GM12801 (cell line): ENCODE measurements around the gene MAML2.

Experiments
- TF ChIP-seq, protein P1 (sequence below): IDR thresholded peaks from one replicate; pipeline ENCODE4 v1.5.1; 2011; ENCODE audit warnings: control low read depth; ENCODE audit not compliant: insufficient read length; ENCODE audit errors: extremely low read depth

Gene MAML2

DNA sequence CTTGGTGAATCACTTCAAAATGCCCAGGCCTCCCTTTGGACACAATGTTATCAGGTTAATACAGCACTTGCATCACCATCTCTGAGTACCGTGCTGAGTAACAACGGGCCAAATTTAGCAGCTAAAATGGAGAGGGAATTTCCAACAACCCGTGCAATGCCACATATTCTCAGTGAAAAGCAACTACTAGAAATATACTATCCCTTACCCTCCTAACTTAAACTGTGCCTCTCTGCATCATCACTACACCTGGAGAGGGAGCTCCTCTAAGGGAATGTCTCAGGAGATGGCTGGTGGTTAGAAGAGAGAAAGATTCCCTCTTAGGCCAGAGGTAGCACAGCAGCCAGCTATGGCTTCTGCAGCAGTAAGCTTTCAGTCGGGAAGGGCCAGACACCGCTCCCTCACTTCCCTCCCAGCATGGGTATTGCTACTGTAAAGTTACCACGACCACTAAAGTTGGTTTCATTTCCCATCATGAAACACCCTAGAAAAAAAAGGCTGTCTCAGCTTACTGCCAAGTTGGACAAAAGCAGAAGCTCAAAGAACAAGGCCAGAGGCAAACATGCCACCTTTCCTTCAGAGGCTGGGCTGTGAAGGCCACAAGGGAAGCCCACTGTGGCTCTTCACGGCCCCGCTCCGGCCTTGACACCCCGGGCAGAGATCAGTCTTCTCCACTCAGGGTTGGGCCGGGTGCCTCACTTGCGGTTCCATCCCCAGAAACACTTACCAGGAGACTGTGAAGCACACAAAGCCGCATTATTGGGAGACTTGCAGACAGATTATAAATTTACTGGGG is 3.9 kb downstream of the MAML2 start:
- TF ChIP-seq, protein P1, sequence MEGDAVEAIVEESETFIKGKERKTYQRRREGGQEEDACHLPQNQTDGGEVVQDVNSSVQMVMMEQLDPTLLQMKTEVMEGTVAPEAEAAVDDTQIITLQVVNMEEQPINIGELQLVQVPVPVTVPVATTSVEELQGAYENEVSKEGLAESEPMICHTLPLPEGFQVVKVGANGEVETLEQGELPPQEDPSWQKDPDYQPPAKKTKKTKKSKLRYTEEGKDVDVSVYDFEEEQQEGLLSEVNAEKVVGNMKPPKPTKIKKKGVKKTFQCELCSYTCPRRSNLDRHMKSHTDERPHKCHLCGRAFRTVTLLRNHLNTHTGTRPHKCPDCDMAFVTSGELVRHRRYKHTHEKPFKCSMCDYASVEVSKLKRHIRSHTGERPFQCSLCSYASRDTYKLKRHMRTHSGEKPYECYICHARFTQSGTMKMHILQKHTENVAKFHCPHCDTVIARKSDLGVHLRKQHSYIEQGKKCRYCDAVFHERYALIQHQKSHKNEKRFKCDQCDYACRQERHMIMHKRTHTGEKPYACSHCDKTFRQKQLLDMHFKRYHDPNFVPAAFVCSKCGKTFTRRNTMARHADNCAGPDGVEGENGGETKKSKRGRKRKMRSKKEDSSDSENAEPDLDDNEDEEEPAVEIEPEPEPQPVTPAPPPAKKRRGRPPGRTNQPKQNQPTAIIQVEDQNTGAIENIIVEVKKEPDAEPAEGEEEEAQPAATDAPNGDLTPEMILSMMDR = no peak

DNA sequence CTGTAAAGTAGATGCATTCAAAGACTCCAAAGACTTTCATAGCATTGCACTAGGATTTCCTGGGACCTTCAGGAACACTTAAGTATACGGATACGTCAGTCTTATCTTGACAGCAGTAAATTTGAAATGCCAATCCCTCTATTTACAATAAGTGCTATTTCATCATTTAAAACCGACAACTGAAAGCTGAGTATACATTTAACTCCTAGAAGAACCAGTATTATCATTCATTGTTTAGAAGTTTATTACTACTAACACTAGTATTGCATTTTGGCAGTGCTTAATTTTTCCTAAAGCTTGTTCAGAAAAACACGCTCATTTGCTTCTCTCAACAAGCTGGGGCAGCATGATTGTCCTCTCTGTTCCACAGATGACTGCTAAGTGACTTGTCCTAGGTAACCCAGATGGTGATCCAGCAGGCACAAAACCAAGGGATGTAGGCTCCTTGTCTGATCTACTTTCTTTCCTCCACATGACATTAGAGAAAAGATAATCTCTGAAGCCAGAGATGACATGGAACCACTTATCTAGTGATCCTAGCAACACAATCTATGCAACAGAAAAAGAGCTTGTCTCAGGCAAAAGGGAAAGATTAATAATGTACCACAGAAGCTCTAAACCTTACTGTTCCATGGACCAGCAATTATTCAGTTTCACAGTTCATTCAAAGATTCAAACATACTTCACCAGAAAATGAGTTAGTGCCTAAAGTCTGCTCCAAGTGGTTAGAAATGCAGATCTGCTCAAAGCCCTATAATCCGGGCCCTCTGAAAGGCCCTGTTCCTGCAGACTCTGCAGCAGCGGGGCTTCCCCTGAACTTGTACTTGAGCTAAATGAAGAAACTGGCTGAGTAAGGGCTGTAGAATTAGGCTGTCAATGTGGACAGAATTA is 5.2 kb downstream of the MAML2 start:
- TF ChIP-seq, protein P1 = no peak

DNA sequence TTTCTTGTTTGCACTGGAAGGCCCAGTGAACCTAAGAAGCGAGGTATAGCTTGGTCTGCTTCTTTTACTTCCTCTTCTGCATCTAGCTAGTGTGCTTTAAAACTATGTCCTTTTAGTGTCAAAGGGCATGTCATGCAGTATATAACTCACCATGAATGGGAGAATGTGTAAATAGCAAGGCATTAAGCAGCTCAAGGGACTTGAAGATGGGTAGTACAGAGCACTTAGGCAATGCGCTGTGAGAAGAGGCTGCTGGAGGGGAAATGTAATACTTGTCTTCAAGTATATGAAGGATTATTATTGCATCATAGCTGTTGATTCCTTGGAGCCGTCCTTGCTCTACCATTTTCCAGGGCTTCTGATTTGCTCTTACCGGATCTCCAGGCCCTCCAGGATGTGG is 7.6 kb downstream of the MAML2 start:
- TF ChIP-seq, protein P1 = no peak

DNA sequence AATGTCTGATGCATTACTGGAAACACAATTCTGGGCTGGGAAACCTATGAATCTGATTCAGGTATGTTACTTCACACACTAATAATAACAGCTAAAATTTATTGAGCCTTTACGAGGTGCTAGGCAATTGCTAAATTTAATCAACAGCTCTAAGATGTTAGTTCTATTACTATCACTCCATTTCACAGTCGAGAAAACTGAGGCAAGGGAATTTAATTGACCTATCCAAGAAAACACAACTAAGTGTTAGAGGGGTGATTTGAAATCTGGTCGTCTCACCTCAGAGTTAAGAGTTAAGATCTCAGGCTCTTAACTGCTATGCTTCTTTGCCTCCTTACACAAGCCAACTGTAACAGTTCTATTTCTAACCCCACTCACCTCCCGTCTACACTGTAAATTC is 8.8 kb downstream of the MAML2 start:
- TF ChIP-seq, protein P1 = no peak

DNA sequence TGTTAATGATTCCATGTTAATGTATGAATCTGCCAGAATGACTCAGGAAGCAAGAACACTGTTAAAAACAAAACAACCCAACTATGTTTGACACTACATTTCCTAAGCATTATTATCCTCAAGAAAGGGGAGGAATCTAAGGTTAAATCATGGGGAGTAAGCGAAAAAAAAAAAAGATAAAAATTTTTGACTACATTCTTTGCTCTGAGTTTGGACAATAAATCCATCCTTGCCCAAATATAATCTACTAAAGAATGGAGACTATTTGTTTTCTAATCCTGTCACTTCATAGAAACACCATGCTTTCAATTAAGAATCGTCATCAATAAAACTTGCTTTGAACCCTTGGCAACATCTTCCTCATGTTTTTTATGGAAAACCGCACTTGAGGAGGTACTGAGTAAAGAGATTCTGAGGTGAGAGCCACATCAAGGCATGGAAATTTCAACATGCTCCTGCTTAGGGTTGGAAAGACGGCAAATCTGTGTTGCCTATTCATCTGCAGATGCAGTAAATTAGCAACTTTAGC is 9.7 kb downstream of the MAML2 start:
- TF ChIP-seq, protein P1 = no peak

DNA sequence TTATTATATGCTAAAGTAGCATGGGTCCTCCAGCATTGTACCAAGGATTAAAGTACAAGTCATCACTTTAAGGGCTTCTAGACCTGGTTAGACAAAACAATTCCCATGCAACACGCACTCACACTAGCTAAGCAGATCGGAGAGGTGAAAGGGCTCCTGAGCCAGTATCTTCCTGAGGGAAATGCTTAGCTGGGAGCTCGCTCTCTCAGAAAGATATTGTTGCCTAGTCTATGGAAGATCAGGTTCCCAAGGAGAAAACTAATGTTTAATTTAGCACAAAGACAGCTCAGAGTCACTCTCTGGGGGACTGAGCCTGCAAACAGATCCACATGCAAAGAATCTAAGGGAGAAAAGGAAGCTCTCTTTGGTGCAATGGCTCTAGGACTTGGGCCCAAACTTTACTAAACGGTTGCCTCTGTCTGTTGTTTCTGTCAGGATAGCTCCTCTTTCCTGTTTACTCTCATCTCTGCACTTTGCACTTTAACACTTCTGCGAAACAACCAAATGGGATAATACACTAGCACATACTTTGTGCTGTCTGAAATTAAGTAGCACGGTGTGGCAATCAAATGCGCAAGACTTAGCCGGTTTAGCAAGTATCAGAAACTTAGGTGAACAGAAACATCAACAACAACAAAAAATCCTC is 10.7 kb downstream of the MAML2 start:
- TF ChIP-seq, protein P1 = no peak

DNA sequence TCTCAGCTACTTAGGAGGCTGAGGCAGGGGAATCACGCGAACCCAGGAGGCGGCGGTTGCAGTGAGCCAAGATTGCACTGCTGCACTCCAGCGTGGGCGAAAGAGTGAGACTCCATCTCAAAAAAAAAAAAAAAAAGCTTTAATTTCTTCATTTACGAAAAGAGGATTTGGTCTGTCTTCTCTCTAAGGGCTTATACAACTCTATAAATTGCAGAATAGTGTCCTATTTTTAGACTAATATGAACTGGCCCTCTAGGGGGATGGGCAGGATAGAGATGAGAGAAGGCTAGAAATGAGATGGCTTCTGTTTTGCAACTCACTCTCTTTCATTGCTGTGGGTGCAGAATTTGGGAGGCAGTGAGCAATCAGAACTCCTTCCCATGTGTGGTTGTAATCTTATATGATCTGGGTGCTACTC is 11.3 kb downstream of the MAML2 start:
- TF ChIP-seq, protein P1 = no peak
